ENCODE results near the gene IGFLR1.

The IGFLR1 gene, protein sequence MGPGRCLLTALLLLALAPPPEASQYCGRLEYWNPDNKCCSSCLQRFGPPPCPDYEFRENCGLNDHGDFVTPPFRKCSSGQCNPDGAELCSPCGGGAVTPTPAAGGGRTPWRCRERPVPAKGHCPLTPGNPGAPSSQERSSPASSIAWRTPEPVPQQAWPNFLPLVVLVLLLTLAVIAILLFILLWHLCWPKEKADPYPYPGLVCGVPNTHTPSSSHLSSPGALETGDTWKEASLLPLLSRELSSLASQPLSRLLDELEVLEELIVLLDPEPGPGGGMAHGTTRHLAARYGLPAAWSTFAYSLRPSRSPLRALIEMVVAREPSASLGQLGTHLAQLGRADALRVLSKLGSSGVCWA

GRCh38 chr19:35742121-35742724 is at the start of gene IGFLR1:
TSS of gene IGFLR1 (minus strand) at chr19:35742452. CDS start at chr19:35741180, 1,272 bp downstream.
- no peak for DNase-seq

DNA sequence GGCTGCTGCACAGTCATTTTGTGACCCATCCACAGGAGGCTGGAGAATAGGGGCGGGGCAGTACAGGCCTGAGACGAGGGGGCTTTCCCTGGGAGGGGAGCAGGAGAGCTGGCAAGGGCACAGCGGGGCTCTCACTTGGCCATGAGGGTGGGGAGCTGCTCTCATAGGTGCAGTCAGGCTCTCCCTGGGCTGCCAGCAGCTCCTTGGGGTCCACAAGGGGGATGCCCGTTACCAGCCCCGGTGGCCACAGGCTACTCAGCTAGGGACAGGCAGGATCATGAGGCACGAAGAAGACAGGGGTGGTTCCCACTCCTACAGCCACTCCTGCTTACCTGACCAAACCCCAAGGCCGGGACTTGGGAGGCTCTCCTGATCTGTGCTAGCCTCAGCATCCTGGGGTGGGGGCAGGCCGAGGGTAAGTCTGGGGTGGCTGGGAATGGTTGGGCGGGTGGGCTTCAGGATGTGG is 49.6 kb upstream of the IGFLR1 start:
- no peak for DNase-seq

DNA sequence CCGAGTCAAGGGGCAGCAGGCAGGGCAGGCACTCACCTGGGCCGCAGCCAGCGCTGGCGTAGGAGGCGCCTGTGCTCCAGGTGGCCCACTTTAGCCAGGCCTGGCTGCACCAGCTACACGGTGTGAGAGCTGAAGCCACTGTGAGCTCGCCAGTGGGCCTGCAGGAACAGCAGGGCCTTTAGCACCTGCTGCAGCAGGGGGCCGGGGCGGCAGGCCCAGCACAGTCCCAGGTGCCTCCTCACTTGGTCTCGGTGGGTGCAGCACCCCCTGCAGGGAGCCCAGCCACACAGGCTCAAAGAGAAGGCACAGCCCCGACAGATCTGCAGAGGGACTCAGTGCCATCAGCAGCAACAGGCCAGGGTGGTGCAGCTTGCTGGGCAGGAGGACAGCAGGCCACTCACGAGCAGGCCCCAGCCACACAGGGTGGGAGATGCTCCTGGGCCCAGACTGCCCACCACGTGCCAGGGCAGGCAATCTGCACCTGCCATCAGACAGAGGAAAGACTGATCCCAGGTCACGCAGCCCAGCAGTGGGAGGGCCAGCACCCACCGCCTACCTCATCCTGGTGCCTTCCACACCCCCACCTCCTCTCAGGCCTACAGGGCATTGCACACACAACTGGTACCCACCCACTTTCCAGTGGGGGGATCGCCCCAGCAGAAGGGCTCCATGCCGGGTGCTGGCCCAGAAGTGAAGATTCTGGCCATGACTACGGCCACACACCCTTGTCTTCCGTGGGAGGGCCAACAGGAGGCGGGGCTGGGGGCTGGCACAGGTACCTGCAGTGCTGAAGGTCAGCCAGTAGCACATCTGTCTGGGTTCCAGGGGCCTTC is 48.9 kb upstream of the IGFLR1 start:
- DNase-seq = no peak

DNA sequence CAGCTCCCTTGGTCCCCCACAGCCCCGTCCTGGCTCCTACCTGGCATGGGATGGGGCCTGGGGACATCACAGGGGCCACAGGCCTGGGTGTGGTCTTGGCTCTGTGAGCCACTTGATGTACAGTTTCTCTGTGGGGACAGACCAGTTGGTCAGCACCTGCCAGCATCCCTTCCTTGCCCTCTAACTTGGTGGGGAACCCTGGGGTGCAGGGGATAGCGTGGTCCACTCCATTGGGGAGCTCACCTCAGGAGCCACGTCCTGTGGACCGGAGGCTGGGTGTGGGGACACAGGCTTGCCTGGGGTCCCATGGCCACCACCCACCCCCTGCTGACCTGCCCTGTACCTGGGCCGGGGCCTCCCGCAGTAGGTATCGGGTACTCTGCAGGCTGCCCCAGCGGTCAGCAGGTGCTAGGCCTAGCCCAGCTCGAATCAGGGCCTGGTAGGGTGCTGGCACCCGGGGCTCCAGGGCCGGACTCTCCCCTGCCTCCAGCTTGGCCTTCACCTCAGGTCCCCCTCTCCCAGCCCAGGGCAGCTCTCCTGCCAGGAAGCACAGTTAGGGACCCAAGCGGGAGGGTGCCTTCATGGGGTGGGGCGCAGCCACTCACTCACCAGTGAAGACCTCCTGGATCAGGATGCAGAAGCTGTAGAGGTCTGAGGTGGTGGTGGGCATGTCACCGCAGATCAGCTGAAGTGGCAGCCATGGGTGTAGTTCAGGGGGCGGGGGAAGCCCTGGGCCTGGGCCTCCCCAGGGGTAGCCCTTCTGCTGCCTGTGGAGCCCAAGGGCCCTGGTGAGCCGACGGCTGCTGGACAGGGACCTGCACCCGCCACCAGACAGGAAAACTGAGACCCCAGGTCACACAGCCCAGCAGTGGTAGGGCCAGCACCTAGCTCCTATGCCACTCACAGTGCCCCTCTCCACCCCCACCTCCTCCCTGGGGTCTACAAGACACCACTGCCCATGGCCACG is 48.0 kb upstream of the IGFLR1 start:
- DNase-seq = no peak

- DNase-seq = no peak
Measured at GRCh38 chr19:35789195-35789977, 47.1 kb upstream of the IGFLR1 start.

GRCh38 chr19:35788205-35788960 is 46.1 kb upstream of the IGFLR1 start:
- DNase-seq = no peak

GRCh38 chr19:35787227-35787799 is 45.1 kb upstream of the IGFLR1 start:
- no peak for DNase-seq

GRCh38 chr19:35786299-35787160 is 44.3 kb upstream of the IGFLR1 start:
- no peak for DNase-seq

DNA sequence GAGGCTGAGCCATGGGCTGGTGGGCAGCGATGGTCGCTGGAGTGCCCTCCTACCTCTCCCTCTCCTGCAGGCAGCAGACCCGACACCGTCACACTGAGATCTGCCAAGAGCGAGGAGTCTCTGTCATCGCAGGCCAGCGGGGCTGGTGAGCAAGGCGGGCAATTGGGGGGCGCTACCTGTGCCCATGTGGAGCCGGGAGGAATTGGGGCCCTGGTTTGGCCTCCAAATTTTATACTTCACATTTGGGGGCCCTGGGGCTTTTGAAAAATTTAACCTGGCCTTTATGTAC is 43.0 kb upstream of the IGFLR1 start:
- DNase-seq = no peak

- DNase-seq = no peak
Measured at GRCh38 chr19:35784503-35785338, 42.5 kb upstream of the IGFLR1 start.

DNA sequence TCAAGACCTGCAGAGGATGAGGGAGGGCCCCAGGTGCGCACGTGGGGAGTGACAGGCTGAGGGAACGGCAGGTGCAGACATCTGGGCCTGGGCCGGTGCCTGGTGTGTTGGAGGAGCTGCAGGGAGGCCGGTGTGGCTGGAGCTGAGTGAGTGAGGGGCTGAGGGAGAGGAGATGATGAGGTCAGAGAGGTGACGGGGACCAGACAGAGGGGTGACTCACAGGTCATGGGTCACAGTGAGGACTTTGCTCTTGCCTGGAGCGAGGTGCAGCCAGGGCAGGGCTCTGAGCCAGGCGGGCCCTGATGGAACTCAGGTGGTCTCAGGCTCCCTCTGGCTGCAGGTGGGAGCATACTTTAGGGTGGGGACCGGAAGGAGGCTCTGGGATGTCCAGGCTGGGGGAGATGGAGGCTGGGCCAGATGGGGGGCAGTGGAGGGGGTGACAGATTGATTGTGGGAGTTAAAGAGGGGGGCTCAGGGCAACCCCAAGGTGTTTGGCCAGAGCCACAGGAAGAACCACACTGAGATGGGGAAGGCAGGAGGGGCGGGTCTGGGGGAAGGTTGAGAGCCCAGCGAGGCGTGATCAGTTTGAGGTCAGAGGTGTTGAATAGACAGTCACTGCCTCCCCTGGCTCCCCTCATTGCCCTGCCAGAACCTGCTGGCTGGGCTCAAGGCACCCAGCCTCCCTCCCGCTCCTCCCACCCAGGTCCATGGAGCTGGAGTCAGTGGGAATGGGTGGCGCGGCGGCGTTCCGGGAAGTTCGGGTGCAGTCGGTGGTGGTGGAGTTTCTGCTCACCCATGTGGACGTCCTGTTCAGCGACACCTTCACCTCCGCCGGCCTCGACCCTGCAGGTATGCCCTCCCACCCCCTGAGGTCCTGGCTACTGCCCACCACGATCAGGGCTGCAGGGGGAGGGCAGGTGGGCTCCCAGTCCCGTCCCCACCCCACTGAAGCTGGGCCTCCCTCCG is 41.5 kb upstream of the IGFLR1 start:
- DNase-seq = no peak

DNA sequence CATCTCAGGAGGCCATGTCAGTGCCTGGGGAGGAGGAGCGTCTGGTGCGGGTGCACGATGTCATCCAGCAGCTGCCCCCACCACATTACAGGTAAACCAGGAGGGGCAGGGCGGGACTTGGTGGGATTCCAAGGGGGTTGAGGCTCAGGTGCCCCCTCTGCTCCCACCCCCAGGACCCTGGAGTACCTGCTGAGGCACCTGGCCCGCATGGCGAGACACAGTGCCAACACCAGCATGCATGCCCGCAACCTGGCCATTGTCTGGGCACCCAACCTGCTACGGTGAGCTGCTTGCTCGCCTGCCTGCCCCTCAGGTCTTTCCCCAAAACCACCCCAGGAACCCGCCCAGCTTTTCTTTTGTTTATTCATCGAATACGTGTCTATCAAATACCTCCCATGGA is 40.3 kb upstream of the IGFLR1 start:
- no peak for DNase-seq

DNA sequence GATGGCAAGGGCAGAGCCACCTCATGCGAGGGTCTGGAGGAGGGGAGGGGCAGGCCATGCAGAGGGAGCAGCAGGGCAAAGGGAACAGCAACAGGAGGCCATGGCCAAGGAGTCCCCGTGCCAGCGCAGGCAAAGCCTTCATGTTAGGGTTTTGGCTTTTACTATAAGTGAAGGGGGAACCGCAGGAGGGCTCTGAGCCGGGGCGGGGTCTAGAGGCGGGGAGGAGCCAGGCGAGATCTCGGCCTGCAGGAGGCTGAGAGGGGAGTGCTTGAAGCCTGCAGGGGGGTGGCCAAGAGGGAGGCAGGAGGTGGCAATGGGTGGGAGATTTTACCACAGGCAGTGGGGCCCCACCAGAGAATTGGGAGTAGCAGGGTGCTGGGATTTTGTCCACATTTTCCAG is 39.4 kb upstream of the IGFLR1 start:
- no peak for DNase-seq

DNA sequence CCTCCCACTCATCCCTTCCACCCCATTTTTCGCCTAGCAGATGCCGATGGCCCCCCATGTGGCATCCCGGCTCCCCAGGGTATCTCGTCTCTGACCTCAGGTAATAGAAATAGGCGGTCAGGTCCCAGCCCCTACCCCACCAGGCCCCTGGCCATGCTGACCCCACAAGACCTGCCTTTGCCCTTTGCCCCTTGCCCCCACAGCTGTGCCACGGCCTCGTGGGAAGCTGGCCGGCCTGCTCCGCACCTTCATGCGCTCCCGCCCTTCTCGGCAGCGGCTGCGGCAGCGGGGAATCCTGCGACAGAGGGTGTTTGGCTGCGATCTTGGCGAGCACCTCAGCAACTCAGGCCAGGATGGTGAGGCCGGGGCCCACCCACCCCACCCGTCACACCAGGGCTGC is 38.5 kb upstream of the IGFLR1 start:
- no peak for DNase-seq

DNA sequence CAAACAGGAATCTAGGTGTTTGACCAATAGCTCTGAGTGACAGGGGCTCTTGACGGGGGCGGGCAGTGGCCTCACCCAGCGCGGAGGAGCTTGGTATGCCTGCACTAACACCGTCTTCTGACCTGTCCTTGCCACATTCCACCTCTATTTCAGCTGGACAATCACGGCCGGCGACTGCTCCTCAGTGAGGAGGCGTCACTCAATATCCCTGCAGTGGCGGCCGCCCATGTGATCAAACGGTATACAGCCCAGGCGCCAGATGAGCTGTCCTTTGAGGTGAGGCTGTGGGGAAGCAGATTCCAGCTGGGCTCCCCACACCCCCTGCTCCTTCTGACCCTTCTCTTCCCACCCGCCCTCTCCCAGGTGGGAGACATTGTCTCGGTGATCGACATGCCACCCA is 37.8 kb upstream of the IGFLR1 start:
- DNase-seq = no peak

DNA sequence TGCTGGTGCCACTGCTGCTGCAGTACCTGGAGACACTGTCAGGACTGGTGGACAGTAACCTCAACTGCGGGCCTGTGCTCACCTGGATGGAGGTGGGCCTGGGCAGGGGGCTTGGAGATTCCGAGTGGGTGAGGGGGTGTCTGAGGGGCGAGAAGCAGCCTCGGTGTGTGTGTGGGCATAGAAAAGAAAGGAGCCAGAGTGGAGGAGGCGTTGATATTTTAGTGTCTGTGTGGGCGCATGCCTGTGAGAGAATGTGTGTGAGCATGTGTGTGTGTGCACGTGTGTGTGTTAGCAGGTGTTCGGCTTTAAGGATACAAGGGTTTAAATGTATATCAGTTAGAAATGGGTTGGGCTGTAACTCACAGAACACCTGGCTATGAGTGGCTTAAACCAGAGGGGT is 36.8 kb upstream of the IGFLR1 start:
- no peak for DNase-seq

DNA sequence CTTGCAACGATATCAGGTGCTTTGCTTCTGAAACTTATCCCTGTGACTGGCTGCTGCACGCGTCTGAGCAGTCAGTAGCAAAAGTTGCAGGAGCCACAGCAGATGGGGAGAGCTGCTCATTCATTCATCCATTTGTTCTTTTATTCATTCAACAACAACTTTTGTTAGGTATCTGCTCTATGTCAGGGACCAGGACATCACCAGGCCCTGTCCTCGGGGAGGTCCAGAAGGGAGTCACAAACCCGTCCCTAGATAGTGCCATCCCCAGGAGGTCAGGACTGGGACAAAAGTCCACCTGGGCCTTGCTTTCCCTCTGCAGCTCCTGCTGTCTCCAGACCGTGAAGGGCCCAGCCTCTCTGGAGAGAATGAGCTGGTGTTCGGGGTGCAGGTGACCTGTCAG is 35.7 kb upstream of the IGFLR1 start:
- DNase-seq = no peak

Data from SW 1271 (cell line).